ENCODE measurements around the gene SLC26A9.

SLC26A9 gene

GRCh38 chr1:205945069-205945468 is 1.8 kb upstream of the SLC26A9 start:
- FAIRE-seq, result no peak

- FAIRE-seq, result no peak
Measured at GRCh38 chr1:205944525-205944924, 1.3 kb upstream of the SLC26A9 start.

- FAIRE-seq, result no peak
Measured at GRCh38 chr1:205942631-205943159, 561 bp downstream of the SLC26A9 start.

GRCh38 chr1:205940710-205941109 is 2.5 kb downstream of the SLC26A9 start:
- FAIRE-seq, result no peak

- FAIRE-seq, result no peak
Measured at GRCh38 chr1:205939690-205940330, 3.4 kb downstream of the SLC26A9 start.

GRCh38 chr1:205938682-205939081 is 4.6 kb downstream of the SLC26A9 start:
- FAIRE-seq, result no peak

- FAIRE-seq, result no peak
Measured at GRCh38 chr1:205936846-205937586, 6.2 kb downstream of the SLC26A9 start.

- FAIRE-seq, result no peak
Measured at GRCh38 chr1:205936311-205936710, 6.9 kb downstream of the SLC26A9 start.

GRCh38 chr1:205935869-205936268 is 7.4 kb downstream of the SLC26A9 start:
- FAIRE-seq, result no peak

GRCh38 chr1:205934788-205935187 is 8.5 kb downstream of the SLC26A9 start:
- no peak for FAIRE-seq

GRCh38 chr1:205933671-205934618 is 9.3 kb downstream of the SLC26A9 start:
- no peak for FAIRE-seq

- no peak for FAIRE-seq
Measured at GRCh38 chr1:205932776-205933175, 10.5 kb downstream of the SLC26A9 start.

- FAIRE-seq, result no peak
Measured at GRCh38 chr1:205930799-205931281, 12.4 kb downstream of the SLC26A9 start.

GRCh38 chr1:205930195-205930577 is 13.1 kb downstream of the SLC26A9 start:
- no peak for FAIRE-seq

- FAIRE-seq, result no peak
Measured at GRCh38 chr1:205929496-205930194, 13.6 kb downstream of the SLC26A9 start.

GRCh38 chr1:205928317-205928716 is 14.9 kb downstream of the SLC26A9 start:
- no peak for FAIRE-seq

- no peak for FAIRE-seq
Measured at GRCh38 chr1:205927676-205928075, 15.6 kb downstream of the SLC26A9 start.

GRCh38 chr1:205927247-205927646 is 16.0 kb downstream of the SLC26A9 start:
- FAIRE-seq, result no peak

- FAIRE-seq, result no peak
Measured at GRCh38 chr1:205926636-205927035, 16.6 kb downstream of the SLC26A9 start.

GRCh38 chr1:205926213-205926612 is 17.0 kb downstream of the SLC26A9 start:
- no peak for FAIRE-seq

- FAIRE-seq, result no peak
Measured at GRCh38 chr1:205925736-205926135, 17.5 kb downstream of the SLC26A9 start.

- FAIRE-seq, result no peak
Measured at GRCh38 chr1:205924460-205924790, 18.8 kb downstream of the SLC26A9 start.

All from A204.1 (cell line).